HG03097 (cell line): ENCODE results near the gene PINLYP.
"Not testable (repeated sequence)": the region's sequence is repeated elsewhere in the genome, so short reads cannot be mapped to it uniquely, and the experiment has no call there.

ENCODE experiments used
- ATAC-seq: cut with Tn5 transposase; IDR thresholded peaks from one replicate; pipeline ENCODE4 v1.9.1; 2021; ENCODE audit not compliant: unreplicated experiment, low FRiP score

Gene PINLYP

GRCh38 chr19:43575955-43576878 is 616 bp downstream of the PINLYP start:
- no peak for ATAC-seq

- no peak for ATAC-seq
Measured at GRCh38 chr19:43578787-43579186, 3.2 kb downstream of the PINLYP start.

- ATAC-seq: no peak
Measured at GRCh38 chr19:43581467-43581866, 5.9 kb downstream of the PINLYP start.

GRCh38 chr19:43582495-43582894 is 6.9 kb downstream of the PINLYP start:
- ATAC-seq: no peak

GRCh38 chr19:43584484-43584883 is 8.9 kb downstream of the PINLYP start:
- peak; percentile 41 for ATAC-seq

- no peak for ATAC-seq
Measured at GRCh38 chr19:43586346-43586745, 10.7 kb downstream of the PINLYP start.

- ATAC-seq: not testable (repeated sequence)
Measured at GRCh38 chr19:43587029-43587428, 11.4 kb downstream of the PINLYP start.

- ATAC-seq: no peak
Measured at GRCh38 chr19:43589277-43589676, 13.7 kb downstream of the PINLYP start.

GRCh38 chr19:43589678-43590077 is 14.1 kb downstream of the PINLYP start:
- no peak for ATAC-seq

GRCh38 chr19:43591904-43592772 is 16.5 kb downstream of the PINLYP start:
- ATAC-seq: no peak

- ATAC-seq: no peak
Measured at GRCh38 chr19:43592800-43593350, 17.3 kb downstream of the PINLYP start.

GRCh38 chr19:43594081-43594697 is 18.6 kb downstream of the PINLYP start:
- ATAC-seq: no peak

GRCh38 chr19:43594710-43595604 is 19.4 kb downstream of the PINLYP start:
- no peak for ATAC-seq

- ATAC-seq: peak; percentile 1
Measured at GRCh38 chr19:43595605-43595998, 20.0 kb downstream of the PINLYP start.

- peak; percentile 74 for ATAC-seq
Measured at GRCh38 chr19:43595999-43596841, 20.6 kb downstream of the PINLYP start, which contains the start of the genes IRGQ and ZNF576. Gene IRGQ, minus strand, starts transcription at chr19:43596134. Its CDS starts 796 bp downstream, at chr19:43595338. Gene ZNF576, plus strand, starts transcription at chr19:43596595. Its CDS starts 514 bp downstream, at chr19:43597109.

GRCh38 chr19:43596842-43597461 is 21.4 kb downstream of the PINLYP start:
- no peak for ATAC-seq

GRCh38 chr19:43597876-43598275 is 22.3 kb downstream of the PINLYP start:
- ATAC-seq: no peak
